ENCODE measurements around the gene ERICH3. TPM values are rescaled to one million over a fixed set of nuclear protein-coding genes. Genes with fewer than 3 reads are reported as not detected.

The ERICH3 gene
- polyA plus RNA-seq, 1 donor (not counting 4 experiments of a cell fraction or from before 2014, with no cell fraction given): not detected

- no peaks in the 10 kb centered on the region for H3K9me3 ChIP-seq (ENCODE audit: control insufficient read depth, low read depth, low read length)
- no peaks in the 10 kb centered on the region for H4K20me1 ChIP-seq (ENCODE audit: control insufficient read depth, extremely low read depth, insufficient read depth, low read length)
- H2AFZ ChIP-seq (ENCODE audit: control insufficient read depth, low read length): no peak overlapping the region
- TF ChIP-seq EZH2 (IDR thresholded peaks at IDR 0.05; ENCODE audit: low read length) (no peak), CTCF (optimal IDR thresholded peaks at IDR 0.05 in 1 of 3, IDR thresholded peaks at IDR 0.05 in 1 of 3, conservative IDR thresholded peaks at IDR 0.05 in 1 of 3; ENCODE audit: extremely low read depth in 1 of 3, insufficient read depth in 2 of 3, low read length in 3 of 3) (no peak)
- no peak overlapping the region for H3K27ac ChIP-seq (ENCODE audit: control insufficient read depth, insufficient read depth, low read length)
- H3K9ac ChIP-seq (ENCODE audit: control insufficient read depth, extremely low read depth, insufficient read depth, low read length): no peak overlapping the region
- H3K9me1 ChIP-seq (ENCODE audit: control insufficient read depth, extremely low read depth, insufficient read depth, low read length): no peaks in the 10 kb centered on the region
- H3K4me2 ChIP-seq (ENCODE audit: control insufficient read depth, extremely low read depth, insufficient read depth, low read depth, low read length): no peak overlapping the region
- H3K4me1 ChIP-seq (ENCODE audit: control insufficient read depth, extremely low read depth, insufficient read depth, low read length): no peaks in the 10 kb centered on the region
- no peaks in the 10 kb centered on the region for H3K36me3 ChIP-seq (ENCODE audit: control insufficient read depth in 2 of 2, extremely low read depth in 1 of 2, insufficient read depth in 2 of 2, low read length in 2 of 2)
- DNase-seq (ENCODE audit: low read depth, low spot score): no peak
- no peak overlapping the region for H3K4me3 ChIP-seq (ENCODE audit: control insufficient read depth in 2 of 3, extremely low read depth in 1 of 3, insufficient read depth in 2 of 3, low read depth in 1 of 3, low read length in 3 of 3)
- no peaks in the 10 kb centered on the region for H3K79me2 ChIP-seq (ENCODE audit: control insufficient read depth, insufficient read depth, low read length)
- dilution Hi-C loops (cut with MboI; ENCODE audit: extremely low pct_ligation_motif_present, low sequenced_read_pairs): no loop called here
- H3K27me3 ChIP-seq (ENCODE audit: control insufficient read depth, extremely low read depth, insufficient read depth, low read length): no peaks in the 10 kb centered on the region
- no peak for FAIRE-seq
Observed at GRCh38 chr1:74548961-74549750, 124.4 kb downstream of the ERICH3 start.

GRCh38 chr1:74545821-74546220 is 127.8 kb downstream of the ERICH3 start:
- Histone ChIP-seq H3K9me1 (ENCODE audit: control insufficient read depth, extremely low read depth, insufficient read depth, low read length) (no peaks in the 10 kb centered on the region), H3K4me3 (ENCODE audit: control insufficient read depth in 2 of 3, extremely low read depth in 1 of 3, insufficient read depth in 2 of 3, low read depth in 1 of 3, low read length in 3 of 3) (no peak overlapping the region), H3K79me2 (ENCODE audit: control insufficient read depth, insufficient read depth, low read length) (no peaks in the 10 kb centered on the region), H3K9ac (ENCODE audit: control insufficient read depth, extremely low read depth, insufficient read depth, low read length) (no peak overlapping the region), H3K27ac (ENCODE audit: control insufficient read depth, insufficient read depth, low read length) (no peak overlapping the region), H3K4me2 (ENCODE audit: control insufficient read depth, extremely low read depth, insufficient read depth, low read depth, low read length) (no peak overlapping the region), H3K36me3 (ENCODE audit: control insufficient read depth in 2 of 2, extremely low read depth in 1 of 2, insufficient read depth in 2 of 2, low read length in 2 of 2) (no peaks in the 10 kb centered on the region), H3K27me3 (ENCODE audit: control insufficient read depth, extremely low read depth, insufficient read depth, low read length) (no peaks in the 10 kb centered on the region), H3K4me1 (ENCODE audit: control insufficient read depth, extremely low read depth, insufficient read depth, low read length) (no peaks in the 10 kb centered on the region), H2AFZ (ENCODE audit: control insufficient read depth, low read length) (no peak overlapping the region), H4K20me1 (ENCODE audit: control insufficient read depth, extremely low read depth, insufficient read depth, low read length) (no peaks in the 10 kb centered on the region), H3K9me3 (ENCODE audit: control insufficient read depth, low read depth, low read length) (no peaks in the 10 kb centered on the region)
- DNase-seq (ENCODE audit: low read depth, low spot score) (no peak), FAIRE-seq (no peak)
- dilution Hi-C loops (cut with MboI; ENCODE audit: extremely low pct_ligation_motif_present, low sequenced_read_pairs): no loop called here
- TF ChIP-seq CTCF (optimal IDR thresholded peaks at IDR 0.05 in 1 of 3, IDR thresholded peaks at IDR 0.05 in 1 of 3, conservative IDR thresholded peaks at IDR 0.05 in 1 of 3; ENCODE audit: extremely low read depth in 1 of 3, insufficient read depth in 2 of 3, low read length in 3 of 3) (no peak), EZH2 (IDR thresholded peaks at IDR 0.05; ENCODE audit: low read length) (no peak)

All from keratinocyte (primary cell).